Esophagus muscularis mucosa (tissue), 3 donors: Measurements from ENCODE around the gene SOD1.

Source experiments
- POLR2A ChIP-seq: fragments of 450-650 bp; IDR thresholded peaks from one replicate; pipeline ENCODE4 v1.6.1; 2017; ENCODE audit warnings: antibody characterized with exemption, moderate library complexity, mild to moderate bottlenecking, low read depth
- TF ChIP-seq, protein P1 (sequence below), 3 experiments: fragments of 200-600 bp in 2 of 3; fragments of 450-650 bp in 1 of 3; sonication (generic) in 2 of 3; IDR thresholded peaks; one replicate each; pipeline ENCODE4 v1.5.1; 2017 to 2019; ENCODE audit warnings: antibody characterized with exemption in 3 of 3, mild to moderate bottlenecking in 2 of 3, moderate library complexity in 1 of 3

DNA sequence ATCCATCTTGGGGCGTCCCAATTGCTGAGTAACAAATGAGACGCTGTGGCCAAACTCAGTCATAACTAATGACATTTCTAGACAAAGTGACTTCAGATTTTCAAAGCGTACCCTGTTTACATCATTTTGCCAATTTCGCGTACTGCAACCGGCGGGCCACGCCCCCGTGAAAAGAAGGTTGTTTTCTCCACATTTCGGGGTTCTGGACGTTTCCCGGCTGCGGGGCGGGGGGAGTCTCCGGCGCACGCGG is 282 bp upstream of the SOD1 start:
- TF ChIP-seq, protein P1, sequence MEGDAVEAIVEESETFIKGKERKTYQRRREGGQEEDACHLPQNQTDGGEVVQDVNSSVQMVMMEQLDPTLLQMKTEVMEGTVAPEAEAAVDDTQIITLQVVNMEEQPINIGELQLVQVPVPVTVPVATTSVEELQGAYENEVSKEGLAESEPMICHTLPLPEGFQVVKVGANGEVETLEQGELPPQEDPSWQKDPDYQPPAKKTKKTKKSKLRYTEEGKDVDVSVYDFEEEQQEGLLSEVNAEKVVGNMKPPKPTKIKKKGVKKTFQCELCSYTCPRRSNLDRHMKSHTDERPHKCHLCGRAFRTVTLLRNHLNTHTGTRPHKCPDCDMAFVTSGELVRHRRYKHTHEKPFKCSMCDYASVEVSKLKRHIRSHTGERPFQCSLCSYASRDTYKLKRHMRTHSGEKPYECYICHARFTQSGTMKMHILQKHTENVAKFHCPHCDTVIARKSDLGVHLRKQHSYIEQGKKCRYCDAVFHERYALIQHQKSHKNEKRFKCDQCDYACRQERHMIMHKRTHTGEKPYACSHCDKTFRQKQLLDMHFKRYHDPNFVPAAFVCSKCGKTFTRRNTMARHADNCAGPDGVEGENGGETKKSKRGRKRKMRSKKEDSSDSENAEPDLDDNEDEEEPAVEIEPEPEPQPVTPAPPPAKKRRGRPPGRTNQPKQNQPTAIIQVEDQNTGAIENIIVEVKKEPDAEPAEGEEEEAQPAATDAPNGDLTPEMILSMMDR (IDR thresholded peaks at IDR 0.05) = no peak
- no peak for TF ChIP-seq POLR2A
